IMR-90 (cell line): ENCODE data around the gene GLIPR1L2. TPM values are rescaled to one million over a fixed set of nuclear protein-coding genes. Genes with fewer than 3 reads are reported as not detected.

Source experiments
- ATAC-seq: fragments of 200-7000 bp; cut with Tn5 transposase; 2 replicates; pipeline ENCODE4 v1.9.1; 2020; ENCODE audit warnings: low read depth, mild to moderate bottlenecking, moderate library complexity
- BruUV-seq: library from RNA; stranded (reverse); fragments of 400-500 nt; replicated peaks from 2 replicates; lab custom pipeline; 2021; lab: Mats Ljungman, UMichigan
- CTCF ChIA-PET: fragments of 300-600 bp; formaldehyde crosslinking; extraction: SDS; loops from one replicate; lab custom pipeline; 2021; ENCODE audit warnings: antibody characterized with exemption; lab: Yijun Ruan, JAX
- POLR2A ChIA-PET: fragments of 300-600 bp; sonication (Branson Sonifier 250); formaldehyde crosslinking; loops from one replicate; lab custom pipeline; 2022; ENCODE audit warnings: antibody characterized with exemption; ENCODE audit not compliant: unreplicated experiment; lab: Charles Lee
- DNase-seq: peaks from one replicate; pipeline ENCODE4 v3.0.0; 2013
- H2AFZ ChIP-seq: replicated peaks from 2 replicates; pipeline ENCODE3; 2013; ENCODE audit warnings: low read length, mild to moderate bottlenecking; ENCODE audit not compliant: poor library complexity
- H2AK5ac ChIP-seq: 2 replicates; pipeline ENCODE4 v1.6.1; 2013; ENCODE audit warnings: low read depth, low read length, inconsistent platforms
- H2AK9ac ChIP-seq: replicated peaks from 2 replicates; pipeline ENCODE3; 2013; ENCODE audit warnings: mild to moderate bottlenecking, low read depth, low read length, moderate library complexity; ENCODE audit not compliant: poor library complexity
- H2BK120ac ChIP-seq: 2 replicates; pipeline ENCODE4 v1.6.1; 2013; ENCODE audit warnings: low read depth, low read length, inconsistent platforms
- H2BK15ac ChIP-seq: 3 replicates; pipeline ENCODE4 v1.6.1; 2013; ENCODE audit warnings: low read depth, low read length, inconsistent platforms
- H2BK20ac ChIP-seq: 2 replicates; pipeline ENCODE4 v1.6.1; 2013; ENCODE audit warnings: low read depth, mild to moderate bottlenecking, inconsistent platforms, low read length, moderate library complexity
- H2BK5ac ChIP-seq: 2 replicates; pipeline ENCODE4 v1.6.1; 2013; ENCODE audit warnings: mild to moderate bottlenecking, low read depth, low read length, inconsistent platforms; ENCODE audit not compliant: poor library complexity, severe bottlenecking
- H3K14ac ChIP-seq: replicated peaks from 2 replicates; pipeline ENCODE4 v1.6.1; 2013; ENCODE audit warnings: low read depth, low read length, inconsistent platforms
- H3K18ac ChIP-seq: 2 replicates; pipeline ENCODE4 v1.6.1; 2013; ENCODE audit warnings: low read depth, low read length, control low read depth
- H3K23ac ChIP-seq: 2 replicates; pipeline ENCODE4 v1.6.1; 2013; ENCODE audit warnings: low read depth, low read length, inconsistent platforms
- H3K27ac ChIP-seq: 2 replicates; pipeline ENCODE4 v1.5.1; 2013; ENCODE audit warnings: mild to moderate bottlenecking, control low read depth, low read length; ENCODE audit not compliant: insufficient read depth
- H3K27me3 ChIP-seq: 2 replicates; pipeline ENCODE4 v1.6.1; 2013; ENCODE audit warnings: low read length; ENCODE audit not compliant: control insufficient read depth, insufficient read depth
- H3K36me3 ChIP-seq: 2 replicates; pipeline ENCODE4 v1.6.1; 2013; ENCODE audit warnings: low read length, mixed read lengths; ENCODE audit not compliant: control insufficient read depth, insufficient read depth
- H3K4ac ChIP-seq: 2 replicates; pipeline ENCODE4 v1.6.1; 2013; ENCODE audit warnings: low read depth, low read length, inconsistent platforms
- H3K4me1 ChIP-seq: 2 replicates; pipeline ENCODE4 v1.6.1; 2013; ENCODE audit warnings: low read length, mixed read lengths; ENCODE audit not compliant: control insufficient read depth, insufficient read depth
- H3K4me2 ChIP-seq: 2 replicates; pipeline ENCODE4 v1.6.1; 2013; ENCODE audit warnings: low read depth, mild to moderate bottlenecking, control low read depth, low read length, moderate library complexity
- H3K4me3 ChIP-seq: 2 replicates; pipeline ENCODE4 v1.5.1; 2013; ENCODE audit warnings: low read depth, mild to moderate bottlenecking, control low read depth, low read length, moderate library complexity; ENCODE audit not compliant: insufficient read depth
- H3K56ac ChIP-seq: 2 replicates; pipeline ENCODE4 v1.6.1; 2013; ENCODE audit warnings: low read length, inconsistent platforms; ENCODE audit not compliant: insufficient read depth; ENCODE audit errors: extremely low read depth
- H3K79me1 ChIP-seq, 2 experiments: 2 replicates each; pipeline ENCODE4 v1.6.1; 2013; ENCODE audit warnings: low read length in 2 of 2, inconsistent platforms in 1 of 2, low read depth in 1 of 2
- H3K9ac ChIP-seq: 2 replicates; pipeline ENCODE4 v1.6.1; 2013; ENCODE audit warnings: low read depth, low read length, control low read depth
- H3K9me1 ChIP-seq: 2 replicates; pipeline ENCODE4 v1.6.1; 2013; ENCODE audit warnings: low read length, inconsistent platforms; ENCODE audit not compliant: insufficient read depth
- H3K9me3 ChIP-seq: 2 replicates; pipeline ENCODE4 v1.6.1; 2013; ENCODE audit warnings: low read length; ENCODE audit not compliant: control insufficient read depth, insufficient read depth
- H4K20me1 ChIP-seq: 2 replicates; pipeline ENCODE4 v1.6.1; 2013; ENCODE audit warnings: low read length, inconsistent platforms; ENCODE audit not compliant: insufficient read depth
- H4K5ac ChIP-seq: 2 replicates; pipeline ENCODE4 v1.6.1; 2013; ENCODE audit warnings: mild to moderate bottlenecking, low read depth, low read length, control low read depth
- H4K8ac ChIP-seq, 2 experiments: 2 replicates each; pipeline ENCODE4 v1.6.1; 2013; ENCODE audit warnings: low read depth in 2 of 2, low read length in 2 of 2, control low read depth in 1 of 2, inconsistent platforms in 1 of 2
- H4K91ac ChIP-seq: 2 replicates; pipeline ENCODE4 v1.6.1; 2013; ENCODE audit warnings: low read depth, low read length, inconsistent platforms; ENCODE audit not compliant: insufficient read depth
- BHLHE40 ChIP-seq: fragments of 150-350 bp; IDR thresholded peaks from 2 replicates; pipeline ENCODE4 v1.6.1; 2016; ENCODE audit warnings: mild to moderate bottlenecking, low read depth, low read length
- CEBPB ChIP-seq: IDR thresholded peaks from 2 replicates; pipeline ENCODE4 v1.6.1; 2012; ENCODE audit warnings: low read depth, low read length, improper control_type of control experiment
- CTCF ChIP-seq: conservative IDR thresholded peaks from 2 replicates; pipeline ENCODE4 v1.5.1; 2012; ENCODE audit warnings: mild to moderate bottlenecking, low read depth, low read length, improper control_type of control experiment
- FOS ChIP-seq: fragments of 150-350 bp; IDR thresholded peaks from 2 replicates; pipeline ENCODE4 v1.6.1; 2016; ENCODE audit warnings: low read depth, low read length
- MAZ ChIP-seq: IDR thresholded peaks from 2 replicates; pipeline ENCODE4 v1.6.1; 2012; ENCODE audit warnings: low read depth, mild to moderate bottlenecking, low read length, improper control_type of control experiment, moderate library complexity, borderline replicate concordance
- RAD21 ChIP-seq: IDR thresholded peaks from 2 replicates; pipeline ENCODE4 v1.6.1; 2012; ENCODE audit warnings: low read length, improper control_type of control experiment
- RCOR1 ChIP-seq: IDR thresholded peaks from 2 replicates; pipeline ENCODE4 v1.6.1; 2012; ENCODE audit warnings: mild to moderate bottlenecking, low read length, improper control_type of control experiment; ENCODE audit not compliant: insufficient replicate concordance
- WGBS, 2 experiments: methylation state at CpG; one replicate each; pipeline versions ENCODE4 v1.1.5 to v1.1.7; 2013; ENCODE audit warnings: missing lambda C conversion rate in 2 of 2; ENCODE audit not compliant: insufficient read length in 1 of 2; ENCODE audit errors: extremely low coverage in 2 of 2; 5-methylcytosine and 5-hydroxymethylcytosine counted together
- dilution Hi-C: fragments of 300-500 bp; cut with HindIII; formaldehyde crosslinking; loops from one replicate; pipeline ENCODE4 v1.14.3; 2018; ENCODE audit warnings: low sequenced_read_pairs; ENCODE audit not compliant: unreplicated experiment
- in situ Hi-C: fragments of 300-500 bp; cut with MboI; formaldehyde crosslinking; loops from 3 replicates; pipeline ENCODE4 v1.14.3; 2019; ENCODE audit warnings: low sequenced_read_pairs, inconsistent platforms, mixed read lengths
- intact Hi-C: fragments of 100-400 bp; cut with micrococcal nuclease; formaldehyde crosslinking; loops from 2 replicates; pipeline ENCODE4 v1.10.0; 2022
- polyA plus RNA-seq, 3 experiments: library from polyadenylated mRNA; depleted of rRNA; stranded (reverse); fragments of >200 nt; gene quantifications; 2 replicates each; pipeline ENCODE4 v1.2.3, GENCODE V29; 2012; ENCODE audit warnings: low replicate concordance in 1 of 3
- total RNA-seq: library from RNA; depleted of rRNA; stranded (reverse); fragments of >200 nt; gene quantifications from 2 replicates; pipeline ENCODE4 v1.2.3, GENCODE V29; 2012

GLIPR1L2 gene
- total and polyA plus RNA-seq, 2 of the 4 experiments (the other 2 are of a cell fraction) = 0.07 TPM; not detected in 1

GRCh38 chr12:75471902-75472890, 81.3 kb downstream of the GLIPR1L2 start:
- Histone ChIP-seq H2AK5ac (no peak overlapping the region), H3K18ac (no peak overlapping the region), H3K4me3 (no peak overlapping the region), H2BK20ac (no peak overlapping the region), H3K27ac (no peak overlapping the region), H4K20me1 (no peaks in the 10 kb centered on the region), H2AK9ac (no peak overlapping the region), H3K4me2 (no peak overlapping the region), H3K9me3 (no peaks in the 10 kb centered on the region), H2BK120ac (no peak overlapping the region), H3K9me1 (no peaks in the 10 kb centered on the region), H3K14ac (no peak overlapping the region), H4K91ac (no peak overlapping the region), H4K8ac (no peak overlapping the region), H3K79me1 (no peaks in the 10 kb centered on the region), H3K4ac (no peak overlapping the region), H3K23ac (no peak overlapping the region), H3K56ac (no peak overlapping the region), H2BK15ac (no peak overlapping the region), H4K5ac (no peak overlapping the region), H3K27me3 (no peaks in the 10 kb centered on the region), H3K4me1 (no peaks in the 10 kb centered on the region), H3K9ac (no peak overlapping the region), H3K36me3 (no peaks in the 10 kb centered on the region), H2AFZ (no peak overlapping the region), H2BK5ac (no peak overlapping the region)
- POLR2A ChIA-PET = no interaction called here
- TF ChIP-seq CEBPB = no peak
- no peak for TF ChIP-seq CTCF
- no peak for TF ChIP-seq FOS
- TF ChIP-seq BHLHE40 = no peak
- no peak for TF ChIP-seq RAD21
- TF ChIP-seq RCOR1 = no peak
- no peak for TF ChIP-seq MAZ
- ATAC-seq = no peak
- dilution Hi-C loops = no loop called here
- in situ Hi-C loops = no loop called here
- BruUV-seq = no TSS peak
- 80% methylated on average over 1 of the region's 6 CpGs; no CpG with 5 or more reads in 1 of the 2 experiments for WGBS, 2 experiments
- CTCF ChIA-PET = no interaction called here
- intact Hi-C loops = no loop called here
- DNase-seq = no peak
